Gastrocnemius medialis (tissue), 4 donors: ENCODE data around the gene FAM13A.

ENCODE experiments used
- CTCF ChIP-seq, 5 experiments: fragments of 450-650 bp in 3 of 5; fragments of 200-600 bp in 2 of 5; sonication (generic) in 2 of 5; IDR thresholded peaks in 4 of 5; conservative IDR thresholded peaks in 1 of 5; 1 replicate in 4 of 5; 2 replicates in 1 of 5; pipeline ENCODE4 v1.5.1; 2016 to 2019; ENCODE audit warnings: antibody characterized with exemption in 5 of 5, mild to moderate bottlenecking in 3 of 5, moderate library complexity in 3 of 5
- POLR2A ChIP-seq, 2 donors: fragments of 450-650 bp; IDR thresholded peaks; one replicate each; pipeline ENCODE4 v1.6.1; 2017; ENCODE audit warnings: antibody characterized with exemption in 2 of 2, mild to moderate bottlenecking in 2 of 2, moderate library complexity in 2 of 2

- TF ChIP-seq POLR2A (IDR thresholded peaks at IDR 0.05), result no peak
- no peak for TF ChIP-seq CTCF (IDR thresholded peaks at IDR 0.05 in 4 of 5, conservative IDR thresholded peaks at IDR 0.05 in 1 of 5)
Measured at GRCh38 chr4:88928852-88929251, 128.1 kb downstream of the FAM13A start.
